ENCODE data around the gene LRP2BP. TPM values are rescaled to one million over a fixed set of nuclear protein-coding genes. Genes with fewer than 3 reads are reported as not detected.
"Not testable (repeated sequence)": the region's sequence is repeated elsewhere in the genome, so short reads cannot be mapped to it uniquely, and the experiment has no call there.

The LRP2BP gene
- total RNA-seq, 1 experiment from 2014 or later = 1.1 TPM

- DNase-seq (ENCODE audit: low read depth) = no peak
Measured at GRCh38 chr4:185328586-185328985, 67.1 kb downstream of the LRP2BP start.

- not testable (repeated sequence) for DNase-seq (ENCODE audit: low read depth)
Measured at GRCh38 chr4:185325721-185326120, 70.0 kb downstream of the LRP2BP start.

GRCh38 chr4:185324361-185324760, 71.4 kb downstream of the LRP2BP start:
- not testable (repeated sequence) for DNase-seq (ENCODE audit: low read depth)

GRCh38 chr4:185323606-185324005, 72.1 kb downstream of the LRP2BP start:
- no peak for DNase-seq (ENCODE audit: low read depth)

GRCh38 chr4:185322803-185323202, 72.9 kb downstream of the LRP2BP start:
- no peak for DNase-seq (ENCODE audit: low read depth)

- no peak for DNase-seq (ENCODE audit: low read depth)
Measured at GRCh38 chr4:185318679-185319078, 77.0 kb downstream of the LRP2BP start.

GRCh38 chr4:185317880-185318279, 77.8 kb downstream of the LRP2BP start:
- peak; percentile 4 for DNase-seq (ENCODE audit: low read depth)

GRCh38 chr4:185317462-185317861, 78.3 kb downstream of the LRP2BP start:
- not testable (repeated sequence) for DNase-seq (ENCODE audit: low read depth)

Other genes starting within 250 kb of the LRP2BP start
- gene CFAP97, start 191.9 kb downstream of the LRP2BP start, total RNA-seq (2014; rRNA removed) = 46.2 and 47.4 TPM in 2 replicates
- 23.0 and 28.3 TPM in 2 replicates for gene SNX25, start 186.3 kb downstream of the LRP2BP start, total RNA-seq (2014; rRNA removed)
- 10.8 and 14.4 TPM in 2 replicates for gene ANKRD37, start 917 bp upstream of the LRP2BP start, total RNA-seq (2014; rRNA removed)
- gene UFSP2, start 30.0 kb upstream of the LRP2BP start, total RNA-seq (2014; rRNA removed) = 39.2 and 42.8 TPM in 2 replicates
- 2.7 and 4.4 TPM in 2 replicates for gene CCDC110, start 75.8 kb upstream of the LRP2BP start, total RNA-seq (2014; rRNA removed)
- gene PDLIM3, start 139.6 kb upstream of the LRP2BP start, total RNA-seq (2014; rRNA removed) = 783 and 1,256 TPM in 2 replicates

Measured in LHCN-M2 (cell line).